RPMI7951 (cell line): ENCODE data around the gene LRRC4C. TPM values are rescaled to one million over a fixed set of nuclear protein-coding genes. Genes with fewer than 3 reads are reported as not detected.

Experiments used
- DNase-seq: peaks from one replicate; pipeline ENCODE4 v3.0.0-alpha.2; 2012; ENCODE audit warnings: low read depth
- total RNA-seq: library from RNA; depleted of rRNA; stranded (reverse); fragments of >200 nt; shearing (Covaris generic); gene quantifications from 2 replicates; pipeline ENCODE4 v1.2.3, GENCODE V29; 2014

LRRC4C gene
- total RNA-seq, 1 experiment from 2014 or later: not detected

- DNase-seq: no peak
Observed at GRCh38 chr11:40100781-40101180, 1358.7 kb downstream of the LRRC4C start.

GRCh38 chr11:40100162-40100553 lies 1359.3 kb downstream of the LRRC4C start:
- no peak for DNase-seq

GRCh38 chr11:40099426-40100161 lies 1359.9 kb downstream of the LRRC4C start:
- DNase-seq: no peak

- no peak for DNase-seq
Observed at GRCh38 chr11:40095446-40095845, 1364.0 kb downstream of the LRRC4C start.

- no peak for DNase-seq
Observed at GRCh38 chr11:40094954-40095353, 1364.5 kb downstream of the LRRC4C start.

- no peak for DNase-seq
Observed at GRCh38 chr11:40080434-40080833, 1379.0 kb downstream of the LRRC4C start.
